ENCODE data around the gene AHSG.

- no peak for TF ChIP-seq L3MBTL2 (conservative IDR thresholded peaks at IDR 0.05)
- no peak for TF ChIP-seq ARNT (IDR thresholded peaks at IDR 0.05)
- no peak for TF ChIP-seq NFRKB (IDR thresholded peaks at IDR 0.05)
- no peak for TF ChIP-seq ELF4 (IDR thresholded peaks at IDR 0.05)
- TF ChIP-seq CTBP1 (IDR thresholded peaks at IDR 0.05; ENCODE audit: borderline replicate concordance), result no peak
- TF ChIP-seq BHLHE40 (IDR thresholded peaks at IDR 0.05; ENCODE audit: borderline replicate concordance), result no peak
- TF ChIP-seq ZNF384 (IDR thresholded peaks at IDR 0.05), result no peak
- TF ChIP-seq SUZ12 (IDR thresholded peaks at IDR 0.05), result no peak
- TF ChIP-seq SP1 (IDR thresholded peaks at IDR 0.05), result no peak
- TF ChIP-seq FOXK2 (IDR thresholded peaks at IDR 0.05), result no peak
- no peak for TF ChIP-seq HDGF (IDR thresholded peaks at IDR 0.05; ENCODE audit: borderline replicate concordance)
These were observed 13.5 kb downstream of the AHSG start for GRCh38 chr3:186626254-186626847.

Data from HEK293T (cell line).